Hematopoietic multipotent progenitor cell treated with erythropoietin and hydrocortisone succinate and interleukin-3 and kit ligand, for 8 days (in vitro differentiated cells): Measurements from ENCODE around the gene PFDN4.

Experiments used
- DNase-seq: peaks from one replicate; pipeline ENCODE4 v3.0.0-alpha.2; 2015

Gene PFDN4, protein sequence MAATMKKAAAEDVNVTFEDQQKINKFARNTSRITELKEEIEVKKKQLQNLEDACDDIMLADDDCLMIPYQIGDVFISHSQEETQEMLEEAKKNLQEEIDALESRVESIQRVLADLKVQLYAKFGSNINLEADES

DNA sequence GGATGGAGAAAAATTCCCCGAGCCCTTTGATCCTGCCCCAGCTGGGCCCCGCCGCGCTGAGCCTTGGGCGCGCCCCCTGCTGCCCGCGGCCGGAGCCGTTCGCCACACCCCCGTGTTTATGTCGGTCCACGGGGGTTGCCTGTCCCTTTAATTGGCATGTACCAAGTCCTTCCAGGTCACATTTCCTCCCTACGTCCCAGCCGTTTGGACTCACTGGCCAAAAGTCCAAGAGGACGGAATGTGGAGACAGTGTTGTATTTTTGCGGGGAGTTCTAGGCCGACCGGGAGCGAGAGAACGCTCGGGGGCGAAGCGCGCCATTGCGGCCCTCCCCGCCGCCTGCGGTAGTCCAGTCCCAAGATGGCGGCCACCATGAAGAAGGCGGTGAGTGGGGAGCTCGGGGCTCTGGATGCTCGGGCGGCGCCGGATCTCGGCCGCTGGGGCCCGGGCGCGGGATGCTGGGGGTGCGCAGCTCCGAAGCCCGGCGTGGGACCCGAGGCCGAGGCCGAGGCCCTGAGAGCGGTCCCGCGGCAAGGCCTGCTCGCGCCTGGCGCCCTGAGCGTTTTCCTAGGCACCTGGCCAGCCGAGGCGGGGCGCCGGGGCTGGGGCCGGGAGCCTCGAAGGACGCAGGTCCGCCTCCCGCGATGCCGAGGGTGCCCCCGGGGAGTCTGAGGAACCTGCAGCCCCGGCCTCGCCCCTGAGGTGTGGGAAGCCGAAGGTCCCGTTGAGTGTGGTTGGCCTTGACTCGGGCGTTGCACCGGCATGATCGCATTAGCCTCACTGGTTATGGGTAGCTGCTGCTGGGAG is at the start of gene PFDN4:
TSS of gene PFDN4 (plus strand) at position 345 of the 805 bp plus-strand sequence. CDS start at position 359, 14 bp downstream.
- DNase-seq = peak; percentile 84

DNA sequence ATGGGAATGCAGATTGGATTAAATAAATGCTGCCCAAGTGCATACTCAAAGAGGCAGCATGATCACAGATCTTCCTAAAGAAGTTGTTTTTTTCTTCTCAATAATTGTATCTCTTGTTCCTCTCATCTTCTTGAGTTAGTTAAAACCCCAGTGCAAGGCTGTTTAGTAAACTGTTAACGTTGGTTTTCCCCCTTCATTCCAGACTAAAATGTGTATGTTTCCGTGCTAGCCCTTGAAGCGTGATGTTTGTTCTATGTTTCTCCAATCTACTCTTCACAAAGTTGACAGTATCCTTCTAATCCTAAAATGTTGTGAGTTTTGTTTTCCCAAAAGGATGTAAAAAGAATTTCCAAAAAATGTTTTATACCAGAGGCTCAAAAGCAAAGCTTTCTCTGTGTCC is 49.7 kb upstream of the PFDN4 start:
- DNase-seq = no peak

DNA sequence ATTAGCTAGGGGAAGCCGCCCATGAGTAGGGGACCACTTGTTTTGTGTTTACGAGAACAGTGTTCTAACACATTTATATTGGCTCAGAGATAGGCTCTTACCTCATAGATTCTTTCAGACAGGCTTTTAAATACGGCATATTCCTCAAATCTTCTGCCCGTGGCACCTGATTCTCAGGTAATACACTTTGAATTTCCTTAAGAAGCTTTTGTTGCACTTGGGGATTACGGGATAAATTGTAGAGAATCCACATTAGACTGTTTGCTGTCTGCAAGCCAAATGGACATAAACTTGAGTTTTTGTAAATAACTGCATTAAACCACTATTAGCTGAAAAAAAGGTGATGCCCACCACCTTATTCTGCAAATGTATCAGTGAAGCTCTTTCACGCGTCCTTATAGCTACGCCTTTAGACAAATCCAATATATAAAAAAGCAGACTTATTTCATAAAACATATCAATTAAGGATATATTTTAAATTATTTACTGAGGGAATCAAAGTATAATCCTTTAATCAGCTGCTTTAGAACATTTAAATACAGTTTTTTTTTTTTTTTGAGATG is 49.0 kb upstream of the PFDN4 start:
- DNase-seq = no peak

DNA sequence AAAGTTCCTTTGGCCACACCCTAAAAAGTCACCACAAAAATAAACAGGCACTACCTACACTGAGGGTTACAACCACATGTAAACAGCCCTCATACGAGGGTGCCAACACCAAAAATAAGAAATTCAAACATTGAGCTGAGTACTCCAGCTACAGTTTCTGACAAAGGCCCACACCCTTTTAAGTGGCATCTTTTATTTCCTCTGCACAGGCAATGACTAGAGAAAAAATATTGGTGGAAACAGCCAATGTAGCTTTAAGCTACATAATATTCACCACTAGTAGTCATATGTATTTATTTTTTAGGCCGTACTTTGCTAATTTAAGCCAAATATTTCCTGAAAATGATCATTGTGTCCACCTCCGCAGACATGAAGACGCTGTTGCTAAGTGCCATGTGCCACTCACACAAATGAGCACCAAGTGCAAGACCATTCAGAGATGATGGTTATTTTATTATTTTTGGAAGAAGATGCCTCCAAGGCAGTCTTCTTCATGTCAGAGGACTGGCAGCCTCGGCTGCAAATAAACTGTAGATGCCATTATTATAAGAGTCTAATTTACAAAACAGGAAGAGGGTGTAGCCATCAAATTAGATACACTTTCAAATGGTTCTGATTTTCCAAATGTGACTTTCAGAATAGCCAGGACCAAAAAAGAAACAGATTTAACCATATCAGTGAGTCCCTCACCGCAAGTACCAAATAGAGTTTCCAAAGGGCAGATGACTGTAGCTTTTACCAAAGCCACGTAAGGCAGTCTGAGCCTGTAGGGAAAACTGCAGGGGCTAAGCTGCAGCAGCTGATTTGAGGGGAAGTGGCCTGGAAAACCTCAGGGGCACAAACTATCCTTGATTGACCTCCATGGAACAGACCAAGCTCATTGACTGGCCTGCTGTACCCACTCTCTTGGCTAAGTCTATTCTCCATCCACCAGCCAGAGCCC is 47.6 kb upstream of the PFDN4 start:
- DNase-seq = no peak

DNA sequence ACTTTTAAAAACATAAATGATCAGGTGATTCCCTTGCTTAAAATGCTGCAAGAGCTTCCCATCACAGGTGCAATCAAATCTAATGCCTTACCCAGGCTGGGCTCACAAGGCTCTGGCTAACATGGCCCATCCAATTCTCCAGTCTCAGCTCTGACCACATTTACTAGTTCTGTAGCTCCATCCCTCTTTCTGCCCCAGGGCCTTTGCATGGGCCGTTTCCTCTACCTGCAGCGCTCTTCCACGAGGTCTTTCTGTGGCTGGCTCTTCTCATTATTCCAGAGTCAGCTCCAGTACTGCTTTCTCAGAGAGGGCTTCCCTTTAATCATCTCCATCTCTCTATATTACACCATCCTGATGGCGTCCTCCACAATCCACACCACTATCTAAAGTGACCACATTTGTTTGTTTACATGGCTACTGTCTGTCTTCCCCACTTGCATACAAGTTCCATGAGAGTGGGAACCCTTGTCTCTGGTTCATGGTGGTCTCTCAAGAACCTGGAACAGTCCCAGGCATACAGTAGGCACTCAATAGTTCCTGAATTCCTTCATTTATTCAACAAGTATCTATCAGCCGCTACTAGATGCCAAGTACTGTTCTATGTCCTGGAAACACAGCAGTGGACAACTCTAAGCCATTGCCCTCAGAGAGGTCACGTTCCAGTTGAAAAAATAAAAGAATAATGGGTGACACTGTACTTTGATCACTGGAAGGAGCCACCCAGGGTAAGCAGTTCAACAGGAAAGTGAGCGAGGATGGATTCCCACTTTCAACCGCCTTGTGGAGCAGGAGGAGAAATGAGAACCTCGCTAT is 46.7 kb upstream of the PFDN4 start:
- DNase-seq = no peak

DNA sequence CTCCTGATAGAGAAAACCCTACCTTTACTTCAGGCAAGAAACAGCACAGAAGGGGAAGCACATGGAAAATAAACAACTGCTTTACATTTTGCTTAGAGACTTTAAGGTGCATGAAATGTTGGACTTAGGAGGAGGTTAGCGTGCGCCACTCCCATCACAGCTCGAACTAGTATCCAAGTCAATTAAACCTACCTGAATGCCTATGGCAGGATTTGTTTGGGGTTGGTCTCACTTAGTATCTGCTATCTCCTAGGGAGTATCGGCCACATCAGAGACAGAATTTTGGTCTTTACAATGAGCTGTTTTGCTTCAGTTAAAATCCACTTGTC is 46.1 kb upstream of the PFDN4 start:
- DNase-seq = no peak

DNA sequence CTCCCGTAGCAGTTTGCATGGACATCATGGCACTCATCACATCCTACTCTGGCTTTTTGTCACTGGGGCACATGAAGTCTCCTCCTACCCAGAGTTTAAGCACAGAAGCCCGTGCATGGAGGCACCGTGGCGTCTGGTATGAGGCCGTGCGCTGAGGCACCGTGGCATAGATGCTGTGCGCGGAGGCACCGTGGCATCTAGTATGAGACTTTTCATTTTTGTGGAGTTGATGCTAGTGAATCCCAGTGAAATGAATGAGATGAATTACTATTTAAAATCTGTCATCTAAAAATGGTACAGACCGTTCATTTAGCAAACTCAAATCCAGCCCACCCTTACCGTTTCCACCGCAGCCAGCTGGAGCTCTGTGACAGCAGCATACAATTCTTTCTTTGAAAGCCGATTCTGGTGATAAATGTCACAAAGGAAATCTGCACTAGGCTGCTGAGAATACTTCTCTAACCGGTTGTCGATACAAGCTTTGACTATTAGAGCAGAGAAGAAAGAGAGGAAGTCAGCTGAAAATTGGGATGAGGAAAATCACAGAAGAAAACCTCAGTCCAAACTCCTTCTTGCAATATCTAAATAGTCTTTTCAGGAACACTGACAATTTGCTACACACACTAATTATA is 45.4 kb upstream of the PFDN4 start:
- no peak for DNase-seq

DNA sequence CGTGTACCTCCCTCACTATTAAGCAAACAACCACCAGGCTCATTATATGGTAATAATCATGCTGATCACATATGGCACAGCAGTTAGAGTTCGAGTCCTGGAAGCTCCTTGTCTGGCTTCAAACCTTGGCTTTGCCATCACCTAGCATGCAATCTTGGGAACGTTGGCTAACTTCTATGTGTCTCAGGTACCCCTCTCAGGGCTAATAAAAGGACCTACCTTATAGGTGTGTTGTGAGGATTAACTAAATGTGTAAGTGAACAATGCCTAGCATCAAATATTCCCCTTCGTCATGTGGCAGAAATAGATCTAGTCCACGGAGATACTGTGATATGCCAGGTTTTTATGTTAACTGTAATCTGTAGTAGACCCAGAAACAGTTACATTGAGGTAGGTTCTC is 44.5 kb upstream of the PFDN4 start:
- no peak for DNase-seq

DNA sequence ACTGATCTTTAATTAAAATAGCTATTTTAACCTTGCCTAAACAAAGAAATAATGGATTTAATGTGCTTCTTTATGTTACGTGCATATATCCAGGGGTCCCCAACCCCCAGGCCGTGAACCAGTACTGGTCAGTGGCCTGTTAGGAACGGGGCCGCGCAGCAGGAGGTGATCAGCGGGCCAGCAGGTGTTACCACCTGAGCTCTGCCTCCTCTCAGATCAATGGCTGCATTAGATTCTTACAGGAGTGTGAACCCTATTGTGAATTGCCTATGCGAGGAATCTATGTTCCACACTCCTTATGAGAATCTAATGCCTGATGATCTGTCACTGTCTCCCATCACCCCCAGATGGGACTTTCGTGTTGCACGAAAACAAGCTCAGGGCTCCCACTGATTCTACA is 42.9 kb upstream of the PFDN4 start:
- no peak for DNase-seq

DNA sequence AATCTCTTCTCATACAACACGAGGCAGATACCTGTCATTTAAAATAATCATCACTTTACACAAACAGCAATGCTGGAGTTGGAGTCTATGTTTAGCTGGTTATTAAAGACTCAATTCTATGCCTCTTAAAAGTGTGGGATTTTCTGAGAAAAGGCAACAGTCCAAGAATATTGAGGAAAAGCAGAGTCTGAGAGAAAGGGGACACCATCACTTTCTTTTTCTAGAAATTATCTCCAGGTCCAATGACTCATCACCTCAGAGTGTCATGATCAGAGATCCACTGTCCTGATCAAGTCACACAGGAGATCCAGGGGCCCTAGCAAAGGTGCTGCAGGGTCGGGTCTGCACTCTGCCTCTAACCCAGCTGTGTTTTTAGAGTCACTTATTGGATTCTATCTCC is 42.1 kb upstream of the PFDN4 start:
- DNase-seq = no peak

DNA sequence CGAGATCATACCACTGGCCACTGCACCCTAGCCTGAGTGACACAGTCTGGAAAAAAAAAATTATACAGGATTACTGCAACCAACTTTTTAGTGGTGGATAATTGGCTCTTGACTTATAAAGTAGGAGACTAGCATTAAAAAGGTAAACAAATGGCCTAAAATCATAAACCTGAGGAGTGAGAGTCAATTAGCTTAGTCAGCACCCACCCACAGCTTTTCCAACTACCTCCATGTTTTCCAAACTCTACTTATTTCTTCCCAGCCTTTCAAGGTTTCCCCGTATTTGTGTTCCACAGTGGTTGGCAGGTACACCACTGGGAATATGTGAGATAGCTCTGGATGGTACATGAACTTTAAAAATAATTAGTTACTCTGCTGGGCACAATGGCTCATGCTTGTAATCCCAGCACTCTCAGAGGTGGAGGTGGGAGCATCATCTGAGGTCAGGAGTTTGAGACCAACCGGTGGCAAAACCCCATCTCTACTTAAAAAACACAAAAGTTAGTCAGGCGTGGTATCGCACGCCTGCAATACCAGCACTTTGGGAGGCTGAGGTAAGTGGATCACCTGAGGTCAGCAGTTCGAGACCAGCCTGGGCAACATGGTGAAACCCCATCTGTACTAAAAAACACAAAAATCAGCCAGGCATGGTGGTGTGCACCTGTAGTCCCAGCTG is 40.8 kb upstream of the PFDN4 start:
- DNase-seq = no peak

DNA sequence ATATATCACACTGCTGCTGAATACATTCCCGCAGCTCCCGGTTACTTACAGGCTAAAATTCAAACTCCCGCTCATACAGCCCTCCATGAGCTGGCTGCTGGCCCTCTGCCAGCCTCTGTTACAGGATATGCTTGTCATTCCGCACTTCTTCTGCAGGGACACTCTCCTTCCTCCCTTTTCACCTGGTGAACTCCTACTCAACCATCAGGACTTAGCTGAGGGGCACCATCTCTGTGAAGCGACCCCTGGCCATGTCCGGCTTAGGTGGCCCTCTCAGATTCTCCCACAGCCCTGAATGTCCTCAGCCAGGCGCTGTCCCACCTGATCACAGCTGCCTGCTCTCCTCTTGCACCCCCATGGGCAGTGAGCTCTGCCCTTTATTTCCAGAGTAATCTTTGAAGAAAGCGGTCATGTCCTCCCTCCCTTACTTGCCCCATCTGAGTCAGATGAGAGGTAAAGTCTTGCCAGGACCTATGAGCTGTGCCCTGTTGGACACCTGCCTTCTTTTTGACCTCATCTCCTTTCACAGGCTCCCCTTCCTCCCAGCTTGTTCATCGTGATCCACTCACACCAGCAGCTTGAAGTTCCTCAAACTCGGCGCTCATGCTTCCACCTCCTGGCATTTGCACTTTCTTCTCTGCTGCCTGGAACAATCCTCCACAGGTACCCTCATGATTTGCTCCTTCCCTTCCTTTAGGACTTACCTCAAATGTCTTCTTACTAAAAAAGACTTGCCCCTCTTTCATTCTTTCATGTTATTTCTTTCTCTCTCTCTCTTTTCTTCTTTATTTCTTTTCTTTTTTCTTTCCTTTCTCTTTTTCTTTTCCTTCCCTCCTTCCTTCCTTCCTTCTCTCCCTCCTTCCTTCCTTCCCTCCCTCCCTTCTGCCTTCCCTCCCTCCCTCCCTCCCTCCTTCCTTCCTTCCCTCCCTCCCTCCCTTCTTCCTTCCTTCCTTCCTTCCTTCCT is 39.7 kb upstream of the PFDN4 start:
- DNase-seq = no peak

DNA sequence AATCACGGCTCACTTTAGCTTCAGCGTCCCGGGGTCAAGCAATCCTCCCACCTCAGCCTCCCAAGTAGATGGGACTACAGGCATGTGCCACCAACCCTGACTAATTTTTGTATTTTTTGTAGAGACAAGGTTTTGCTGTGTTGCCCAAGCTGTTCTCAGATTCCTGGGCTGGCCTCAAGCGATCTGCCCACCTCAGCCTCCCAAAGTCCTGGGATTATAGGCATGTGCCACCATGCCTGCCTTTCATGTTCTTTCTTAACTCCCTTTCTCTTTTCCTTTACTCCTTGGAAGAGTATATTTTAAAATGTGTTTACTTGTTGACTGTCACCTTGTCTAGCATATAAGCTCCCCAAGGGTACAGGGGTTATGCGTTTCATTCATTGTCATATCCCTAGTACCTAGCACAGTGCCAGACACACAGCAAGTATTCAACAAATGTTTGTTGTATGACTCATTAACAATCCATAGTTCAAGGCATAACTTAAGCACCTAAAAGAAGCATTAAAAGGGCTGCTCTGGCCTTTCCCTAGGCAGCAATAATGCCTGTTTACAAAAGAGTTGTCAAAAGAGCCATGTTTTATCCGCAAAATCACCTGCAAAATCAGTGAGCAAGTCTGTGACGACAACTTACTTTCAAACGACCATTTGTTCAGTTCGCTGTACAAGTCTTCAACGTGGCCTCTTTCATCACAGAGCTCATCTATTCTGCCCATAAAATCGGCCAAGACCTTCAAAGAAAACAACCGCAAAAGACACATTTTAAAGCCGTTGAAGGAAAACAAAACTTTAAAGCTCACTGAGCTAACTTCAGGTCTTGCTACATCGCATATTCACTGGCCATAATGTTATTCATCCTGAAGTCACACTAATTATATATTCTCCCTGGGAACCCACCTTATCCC is 38.7 kb upstream of the PFDN4 start:
- no peak for DNase-seq

DNA sequence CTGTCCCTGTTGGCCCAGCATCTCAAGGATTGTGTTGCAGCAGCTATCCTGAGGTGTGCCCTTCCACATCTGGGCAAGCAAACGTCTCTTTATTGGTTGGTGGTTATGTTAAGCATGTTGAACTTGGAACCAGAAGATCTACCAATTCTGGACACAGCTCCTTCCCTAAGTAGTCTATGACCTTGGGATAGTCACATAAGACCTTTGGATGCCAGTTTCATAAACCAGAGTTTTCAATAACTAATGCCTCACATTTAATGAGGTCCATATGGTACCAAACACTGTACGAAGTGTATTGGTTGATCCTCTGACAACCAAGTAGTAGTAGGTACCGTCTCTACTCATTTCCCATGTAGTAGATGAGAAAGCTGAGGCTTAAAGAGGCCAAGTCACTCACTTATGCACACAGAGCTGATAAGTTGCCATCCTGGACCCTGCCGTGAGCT is 37.8 kb upstream of the PFDN4 start:
- DNase-seq = no peak

DNA sequence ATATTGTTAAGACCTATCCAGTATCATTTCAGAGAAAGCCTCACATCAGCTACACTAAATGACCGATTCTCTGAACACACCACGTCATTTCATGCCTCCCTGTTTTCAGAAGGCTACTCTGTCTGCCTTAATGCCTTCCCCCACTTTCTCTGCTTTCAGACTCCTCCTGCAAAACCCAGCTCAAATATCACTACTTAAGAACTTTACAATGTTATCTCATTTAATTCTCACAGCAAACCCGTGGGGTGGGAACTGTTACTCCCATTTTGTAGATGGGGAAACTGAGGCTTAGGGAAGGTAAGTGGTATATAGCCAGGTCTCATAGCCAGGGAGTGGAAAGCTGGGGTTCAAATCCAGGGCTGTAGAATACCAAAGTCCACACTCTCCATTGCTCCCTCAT is 36.9 kb upstream of the PFDN4 start:
- no peak for DNase-seq

DNA sequence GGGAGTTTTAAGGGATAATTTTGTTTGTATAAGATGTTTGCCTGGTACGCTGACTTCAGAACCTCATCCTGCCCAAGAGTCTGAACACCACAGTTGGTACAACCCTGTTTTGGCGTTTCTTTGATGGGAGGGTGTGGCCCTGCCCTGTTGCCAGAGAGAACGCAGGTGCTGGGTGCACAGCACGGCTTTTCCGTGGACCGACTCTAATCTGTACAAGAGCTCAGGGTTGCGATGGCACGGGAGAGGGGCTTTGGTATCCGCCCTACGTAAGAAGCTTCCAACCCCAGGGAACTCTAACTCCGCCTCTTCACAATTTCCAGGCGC is 35.4 kb upstream of the PFDN4 start:
- no peak for DNase-seq

DNA sequence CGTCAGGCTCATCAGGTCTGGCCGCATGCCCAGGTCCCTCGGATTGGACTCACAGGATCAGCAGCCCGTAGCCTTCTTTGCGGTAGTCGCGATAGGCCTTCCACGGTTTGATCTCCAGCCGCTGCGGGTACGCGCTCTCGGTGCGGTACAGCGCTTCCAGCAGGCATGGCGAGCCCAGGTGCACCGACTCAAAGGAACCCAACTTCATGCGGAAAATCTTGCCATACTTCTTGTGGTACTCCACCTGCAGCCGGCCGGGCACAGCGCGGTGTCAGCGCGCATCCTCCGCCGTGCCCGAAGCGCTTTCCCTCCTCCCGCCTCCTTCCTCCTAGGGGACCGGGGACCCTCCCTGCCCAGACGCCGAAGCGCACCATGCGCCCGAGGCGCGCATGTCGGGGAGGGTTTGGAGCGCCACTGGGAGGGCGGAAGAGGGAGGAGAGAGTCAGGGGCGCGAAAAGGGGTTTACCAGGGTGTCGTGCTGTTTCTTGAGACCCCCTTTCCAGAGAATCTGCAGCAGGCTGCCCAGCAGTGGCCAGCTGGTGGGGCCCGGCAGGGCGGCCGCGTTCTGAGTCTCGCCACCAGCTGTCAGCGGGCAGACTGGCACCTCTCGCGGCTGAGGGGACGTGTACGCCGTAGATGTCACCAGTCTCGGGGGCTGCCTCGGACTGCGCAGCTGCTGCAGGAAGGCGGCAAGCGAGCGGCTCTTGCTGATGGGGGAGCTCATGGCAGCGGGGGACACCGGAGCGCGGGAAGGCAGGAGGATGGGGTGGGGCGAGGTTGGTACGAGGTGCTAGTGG is 34.8 kb upstream of the PFDN4 start:
- DNase-seq = no peak
